Measurements from ENCODE around the gene SUN5. TPM values are rescaled to one million over a fixed set of nuclear protein-coding genes. Genes with fewer than 3 reads are reported as not detected.

SUN5 gene
- total and polyA plus RNA-seq, 2 experiments from 2014 or later: not detected

DNA sequence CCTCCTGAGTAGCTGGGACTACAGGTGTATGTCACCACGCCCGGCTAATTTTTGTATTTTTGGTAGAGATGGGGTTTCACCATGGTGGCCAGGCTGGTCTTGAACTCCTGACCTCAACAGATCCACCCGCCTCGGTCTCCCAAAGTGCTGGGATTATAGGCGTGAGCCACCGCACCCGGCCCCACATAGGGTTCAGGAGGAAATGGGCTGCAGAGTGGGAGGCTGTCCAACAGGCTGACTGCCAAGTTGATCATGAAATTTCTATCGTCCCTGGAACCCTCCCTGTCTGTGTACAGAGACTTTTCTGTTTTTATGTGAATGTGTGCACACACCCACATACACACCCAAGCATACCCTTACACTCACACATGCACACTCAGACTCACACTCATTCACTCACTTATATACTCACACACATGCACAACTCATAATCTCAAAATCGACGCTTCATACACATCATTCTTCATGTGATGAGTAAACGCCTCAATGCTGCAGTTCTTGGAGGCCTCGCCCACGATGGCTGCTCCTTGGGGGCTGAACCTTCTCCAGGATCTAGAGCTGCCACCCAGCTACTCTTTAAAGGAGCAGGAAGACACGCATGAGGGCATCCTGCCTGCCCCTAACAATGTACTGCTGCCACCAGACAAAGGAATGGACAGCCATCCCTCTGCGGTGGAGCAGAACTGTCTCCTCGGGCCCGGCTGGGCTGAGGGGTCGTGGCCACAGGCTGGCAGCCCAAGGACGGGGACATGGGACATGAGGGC lies 35.6 kb downstream of the SUN5 start:
- Histone ChIP-seq H2AFZ (no peak overlapping the region), H3K9me2 (replicated peaks; ENCODE audit: insufficient read depth) (no peaks in the 10 kb centered on the region), H3K4me1 (ENCODE audit: insufficient read depth) (peaks cover 7% of the 10 kb centered on the region), H4K20me1 (ENCODE audit: insufficient read depth, poor library complexity, severe bottlenecking) (no peaks in the 10 kb centered on the region), H3K4me2 (no peak overlapping the region), H3K9me3 (ENCODE audit: low read depth) (no peaks in the 10 kb centered on the region), H3K27me3 (no peaks in the 10 kb centered on the region), H3K36me3 (replicated peaks; ENCODE audit: insufficient read depth, low read depth) (no peaks in the 10 kb centered on the region), H3K79me2 (no peaks in the 10 kb centered on the region), H3K27ac (no peak overlapping the region), H3K4me3 (no peak overlapping the region)
- no peak for DNase-seq (ENCODE audit: low spot score)
- TF ChIP-seq EZH2 (IDR thresholded peaks at IDR 0.05; ENCODE audit: borderline replicate concordance): no peak
- TF ChIP-seq, protein P1, sequence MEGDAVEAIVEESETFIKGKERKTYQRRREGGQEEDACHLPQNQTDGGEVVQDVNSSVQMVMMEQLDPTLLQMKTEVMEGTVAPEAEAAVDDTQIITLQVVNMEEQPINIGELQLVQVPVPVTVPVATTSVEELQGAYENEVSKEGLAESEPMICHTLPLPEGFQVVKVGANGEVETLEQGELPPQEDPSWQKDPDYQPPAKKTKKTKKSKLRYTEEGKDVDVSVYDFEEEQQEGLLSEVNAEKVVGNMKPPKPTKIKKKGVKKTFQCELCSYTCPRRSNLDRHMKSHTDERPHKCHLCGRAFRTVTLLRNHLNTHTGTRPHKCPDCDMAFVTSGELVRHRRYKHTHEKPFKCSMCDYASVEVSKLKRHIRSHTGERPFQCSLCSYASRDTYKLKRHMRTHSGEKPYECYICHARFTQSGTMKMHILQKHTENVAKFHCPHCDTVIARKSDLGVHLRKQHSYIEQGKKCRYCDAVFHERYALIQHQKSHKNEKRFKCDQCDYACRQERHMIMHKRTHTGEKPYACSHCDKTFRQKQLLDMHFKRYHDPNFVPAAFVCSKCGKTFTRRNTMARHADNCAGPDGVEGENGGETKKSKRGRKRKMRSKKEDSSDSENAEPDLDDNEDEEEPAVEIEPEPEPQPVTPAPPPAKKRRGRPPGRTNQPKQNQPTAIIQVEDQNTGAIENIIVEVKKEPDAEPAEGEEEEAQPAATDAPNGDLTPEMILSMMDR (IDR thresholded peaks at IDR 0.05; ENCODE audit: poor library complexity): no peak
- TF ChIP-seq EZH2phosphoT487 (IDR thresholded peaks at IDR 0.05; ENCODE audit: low read depth, severe bottlenecking, unreplicated experiment): no peak
- WGBS (ENCODE audit: low lambda C conversion rate, missing lambda C conversion rate): 83% methylated on average over 19 of the region's 19 CpGs

DNA sequence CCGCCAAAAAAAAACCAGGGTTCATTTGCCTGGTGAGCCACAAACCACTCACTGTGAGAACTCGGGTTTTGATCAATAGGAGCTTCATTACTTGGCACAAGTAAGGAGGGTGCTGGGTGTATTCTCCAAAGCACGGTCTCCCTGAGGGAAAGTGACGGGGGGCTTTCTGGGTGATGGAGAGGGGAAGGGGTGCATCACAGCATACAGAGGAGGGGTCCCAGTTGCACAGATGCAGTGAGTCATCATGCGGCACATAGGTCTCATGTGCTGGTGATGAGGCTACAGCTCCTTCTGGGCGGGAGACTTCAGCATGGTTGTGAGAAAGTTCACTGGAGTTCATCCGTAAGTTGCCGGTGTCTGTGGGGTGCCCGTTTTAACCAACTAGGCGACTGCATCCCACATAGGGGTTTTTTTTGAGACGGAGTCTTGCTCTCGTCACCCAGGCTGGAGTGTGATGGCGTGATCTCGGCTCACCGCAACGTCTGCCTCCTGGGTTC lies 36.2 kb downstream of the SUN5 start:
- Histone ChIP-seq H3K9me3 (ENCODE audit: low read depth) (no peaks in the 10 kb centered on the region), H4K20me1 (ENCODE audit: insufficient read depth, poor library complexity, severe bottlenecking) (no peaks in the 10 kb centered on the region), H2AFZ (no peak overlapping the region), H3K9me2 (replicated peaks; ENCODE audit: insufficient read depth) (no peaks in the 10 kb centered on the region), H3K4me2 (no peak overlapping the region), H3K36me3 (replicated peaks; ENCODE audit: insufficient read depth, low read depth) (no peaks in the 10 kb centered on the region), H3K4me1 (ENCODE audit: insufficient read depth) (peaks cover 7% of the 10 kb centered on the region), H3K79me2 (no peaks in the 10 kb centered on the region), H3K27ac (no peak overlapping the region), H3K27me3 (no peaks in the 10 kb centered on the region), H3K4me3 (no peak overlapping the region)
- no peak for DNase-seq (ENCODE audit: low spot score)
- WGBS (ENCODE audit: low lambda C conversion rate, missing lambda C conversion rate): 92% methylated on average over 16 of the region's 16 CpGs
- TF ChIP-seq, protein P1 (IDR thresholded peaks at IDR 0.05; ENCODE audit: poor library complexity): no peak
- TF ChIP-seq EZH2 (IDR thresholded peaks at IDR 0.05; ENCODE audit: borderline replicate concordance): no peak
- no peak for TF ChIP-seq EZH2phosphoT487 (IDR thresholded peaks at IDR 0.05; ENCODE audit: low read depth, severe bottlenecking, unreplicated experiment)

DNA sequence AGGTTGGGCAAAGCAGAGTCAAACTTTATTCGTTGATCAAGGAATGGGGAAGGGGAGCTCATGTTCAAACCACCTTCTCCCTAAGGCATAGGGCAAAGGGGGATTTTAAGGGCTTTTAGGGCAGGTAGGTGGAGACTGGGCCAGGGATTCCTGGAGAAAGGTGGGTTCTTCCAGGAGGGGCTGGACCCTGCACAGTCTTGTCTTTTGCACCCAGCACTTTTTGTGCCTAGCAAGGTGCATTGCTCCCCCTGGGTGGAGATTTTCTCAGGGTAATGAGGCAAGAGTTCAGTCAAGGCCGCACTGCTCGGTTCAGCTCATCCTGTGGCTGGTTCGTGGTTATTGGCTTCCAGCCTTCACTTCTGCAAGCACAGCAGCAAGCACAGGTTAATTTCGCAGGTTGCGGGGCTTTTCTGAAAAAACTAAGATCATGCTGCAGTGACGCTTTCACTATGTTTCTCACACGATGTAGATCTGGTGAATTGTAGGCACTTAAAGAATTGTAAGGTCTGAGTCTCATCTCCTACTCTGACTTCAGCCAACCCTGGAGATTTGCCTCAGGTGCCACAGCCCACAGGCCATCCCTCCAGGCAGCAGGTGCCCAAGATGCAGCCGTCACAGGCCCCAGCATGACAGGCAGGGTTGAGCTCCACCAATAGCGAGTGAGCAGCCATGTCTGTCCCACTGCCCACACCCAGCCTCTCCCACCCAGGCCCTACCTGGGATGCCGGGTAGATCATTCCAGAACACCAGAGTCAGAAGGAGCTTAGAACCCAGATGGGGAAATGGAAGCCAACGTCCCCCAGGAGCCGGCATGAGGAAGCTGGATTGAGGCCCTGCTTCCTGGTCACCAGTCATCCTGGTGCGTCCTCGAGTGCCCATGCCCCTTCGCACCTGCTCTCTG lies 37.1 kb downstream of the SUN5 start:
- H3K36me3 ChIP-seq (replicated peaks; ENCODE audit: insufficient read depth, low read depth): no peaks in the 10 kb centered on the region
- no peak overlapping the region for H3K27ac ChIP-seq
- no peak overlapping the region for H3K4me3 ChIP-seq
- no peaks in the 10 kb centered on the region for H4K20me1 ChIP-seq (ENCODE audit: insufficient read depth, poor library complexity, severe bottlenecking)
- H3K27me3 ChIP-seq: no peaks in the 10 kb centered on the region
- H3K4me2 ChIP-seq: no peak overlapping the region
- peaks cover 5% of the 10 kb centered on the region for H3K4me1 ChIP-seq (ENCODE audit: insufficient read depth)
- H3K9me2 ChIP-seq (replicated peaks; ENCODE audit: insufficient read depth): no peaks in the 10 kb centered on the region
- H3K79me2 ChIP-seq: no peaks in the 10 kb centered on the region
- no peak for TF ChIP-seq EZH2 (IDR thresholded peaks at IDR 0.05; ENCODE audit: borderline replicate concordance)
- TF ChIP-seq EZH2phosphoT487 (IDR thresholded peaks at IDR 0.05; ENCODE audit: low read depth, severe bottlenecking, unreplicated experiment): no peak
- TF ChIP-seq, protein P1 (IDR thresholded peaks at IDR 0.05; ENCODE audit: poor library complexity): no peak
- no peak overlapping the region for H2AFZ ChIP-seq
- DNase-seq (ENCODE audit: low spot score): no peak
- H3K9me3 ChIP-seq (ENCODE audit: low read depth): no peaks in the 10 kb centered on the region
- 89% methylated on average over 16 of the region's 16 CpGs for WGBS (ENCODE audit: low lambda C conversion rate, missing lambda C conversion rate)

Measured in hepatocyte (in vitro differentiated cells).